Middle frontal gyrus (tissue), 1 donor: Measurements from ENCODE around the gene PLEKHA6.

Experiments used
- DNase-seq: peaks from one replicate; pipeline ENCODE4 v3.0.0-alpha.2; 2015; ENCODE audit warnings: low spot score; ENCODE audit errors: extremely low spot score

The PLEKHA6 gene

DNA sequence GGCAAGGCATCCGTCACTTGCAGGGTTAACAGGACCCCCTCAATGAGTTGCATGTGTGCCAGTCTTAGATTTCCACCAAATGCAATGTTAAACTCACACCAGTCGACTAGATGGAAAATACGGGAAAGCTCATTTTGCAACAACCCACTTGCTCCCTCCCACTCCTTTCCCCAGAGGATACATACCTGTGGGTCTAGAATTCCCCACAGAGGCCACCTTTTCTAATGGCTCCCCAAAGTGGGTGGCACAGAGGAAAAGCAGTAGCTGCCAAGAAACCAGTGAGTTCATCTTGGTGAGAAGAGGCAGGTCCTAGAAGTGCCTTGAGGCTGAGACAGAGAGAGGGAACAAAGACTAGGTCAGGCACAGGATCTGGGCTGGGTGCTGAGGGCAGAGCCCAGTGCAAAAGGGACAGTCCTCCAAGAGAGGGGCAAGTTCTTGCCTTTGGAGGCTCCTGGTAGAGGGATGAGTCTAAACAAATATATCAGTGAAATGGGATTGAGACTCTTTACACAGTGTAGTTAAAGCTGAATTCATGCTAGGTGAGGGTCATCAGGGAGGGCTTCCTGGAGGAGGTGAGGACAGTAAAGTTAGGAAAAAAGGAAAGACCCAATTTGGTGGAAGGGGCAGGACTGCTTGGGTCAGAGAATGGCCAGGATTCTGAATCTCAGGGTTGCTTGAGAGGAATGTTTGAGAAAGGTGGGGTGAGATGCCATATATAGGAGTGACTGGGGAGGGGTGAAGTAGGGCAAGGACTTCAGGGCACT is 167.0 kb downstream of the PLEKHA6 start:
- DNase-seq, result no peak

DNA sequence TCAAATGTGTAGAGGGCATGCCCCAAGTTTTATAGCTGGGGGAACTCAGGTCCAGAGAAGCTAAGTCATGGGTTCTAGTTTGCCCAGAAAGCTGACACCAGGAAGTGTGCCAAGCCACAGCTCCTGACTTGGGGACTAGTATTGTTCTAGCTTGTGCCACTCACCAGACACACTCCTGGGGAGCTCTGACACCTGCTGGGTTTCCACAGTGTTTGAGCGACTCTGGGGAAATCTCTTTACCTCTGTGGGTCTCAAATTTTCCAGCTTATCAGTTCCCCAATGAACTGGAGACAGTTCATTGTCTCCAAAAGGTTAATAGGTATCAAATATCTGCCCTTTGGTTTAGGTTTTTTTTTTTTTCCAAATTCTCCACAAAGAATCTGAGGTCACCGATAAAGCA is 167.7 kb downstream of the PLEKHA6 start:
- DNase-seq, result no peak

DNA sequence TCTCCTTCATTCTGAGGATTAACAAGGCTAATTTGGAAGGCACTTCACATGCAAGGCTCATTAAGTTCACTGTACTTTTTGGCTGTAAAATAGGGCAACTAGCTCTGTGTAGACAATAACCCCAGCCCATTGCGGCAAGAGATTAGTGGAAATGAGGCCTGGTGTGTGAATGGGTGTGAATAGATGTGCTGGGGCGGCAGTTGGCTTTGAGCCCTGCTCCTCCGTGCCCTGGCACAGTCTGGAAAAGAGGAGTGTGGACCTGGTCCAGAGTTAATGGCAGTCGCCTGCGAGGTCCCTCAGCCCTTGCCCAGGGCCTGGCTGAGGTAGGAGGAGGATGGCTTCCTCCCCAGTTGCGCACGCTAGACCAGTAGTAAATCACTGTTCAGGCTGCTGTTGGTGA is 168.3 kb downstream of the PLEKHA6 start:
- DNase-seq, result no peak

DNA sequence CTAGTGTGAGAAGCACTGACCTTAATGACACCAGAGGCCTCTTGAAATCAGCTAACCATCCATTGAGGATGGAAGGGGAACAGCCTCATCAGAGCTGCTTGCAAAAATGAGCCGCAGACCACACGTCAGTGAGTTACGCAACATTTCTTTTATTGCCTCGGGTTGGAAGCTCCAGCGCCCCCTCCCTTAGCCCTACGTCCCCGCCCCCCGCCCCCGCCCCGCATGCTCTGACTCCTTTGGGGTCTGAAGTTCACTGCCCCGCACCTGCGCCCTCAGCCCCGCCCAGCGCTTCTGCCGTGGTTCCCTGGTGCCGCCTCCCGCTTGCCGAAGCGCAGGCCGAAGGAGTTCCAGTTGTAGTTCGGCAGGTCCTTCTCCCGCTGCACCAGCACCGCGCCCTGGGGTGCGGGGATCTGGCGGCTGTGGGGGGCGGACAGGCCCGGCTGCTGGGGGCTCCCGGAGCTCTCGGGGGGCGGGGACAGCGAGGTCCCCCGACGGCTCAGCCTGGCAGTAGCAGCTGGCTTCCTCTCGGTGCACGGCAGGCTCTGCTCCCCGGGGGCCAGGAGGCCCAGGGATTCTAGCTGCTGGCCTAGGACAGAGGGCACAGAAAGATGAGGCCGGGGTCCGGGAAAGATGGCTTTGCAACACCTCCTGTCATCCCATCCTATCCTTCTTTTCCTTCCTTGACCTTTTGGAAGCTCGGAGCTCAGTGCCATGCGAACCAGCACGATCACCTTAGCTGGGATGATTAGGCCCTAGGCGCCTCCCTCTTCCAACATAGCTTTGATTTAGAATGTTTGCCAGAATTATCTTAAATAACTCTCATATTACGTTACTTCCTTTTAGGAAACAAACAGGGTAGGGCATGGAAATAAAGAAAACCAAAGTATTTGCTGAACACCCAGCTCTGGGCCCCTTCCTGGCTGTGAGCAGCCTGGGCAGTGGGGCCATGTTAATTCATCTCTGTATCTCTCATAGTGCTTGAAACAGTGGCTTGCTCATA is 169.2 kb downstream of the PLEKHA6 start:
- DNase-seq, result no peak

DNA sequence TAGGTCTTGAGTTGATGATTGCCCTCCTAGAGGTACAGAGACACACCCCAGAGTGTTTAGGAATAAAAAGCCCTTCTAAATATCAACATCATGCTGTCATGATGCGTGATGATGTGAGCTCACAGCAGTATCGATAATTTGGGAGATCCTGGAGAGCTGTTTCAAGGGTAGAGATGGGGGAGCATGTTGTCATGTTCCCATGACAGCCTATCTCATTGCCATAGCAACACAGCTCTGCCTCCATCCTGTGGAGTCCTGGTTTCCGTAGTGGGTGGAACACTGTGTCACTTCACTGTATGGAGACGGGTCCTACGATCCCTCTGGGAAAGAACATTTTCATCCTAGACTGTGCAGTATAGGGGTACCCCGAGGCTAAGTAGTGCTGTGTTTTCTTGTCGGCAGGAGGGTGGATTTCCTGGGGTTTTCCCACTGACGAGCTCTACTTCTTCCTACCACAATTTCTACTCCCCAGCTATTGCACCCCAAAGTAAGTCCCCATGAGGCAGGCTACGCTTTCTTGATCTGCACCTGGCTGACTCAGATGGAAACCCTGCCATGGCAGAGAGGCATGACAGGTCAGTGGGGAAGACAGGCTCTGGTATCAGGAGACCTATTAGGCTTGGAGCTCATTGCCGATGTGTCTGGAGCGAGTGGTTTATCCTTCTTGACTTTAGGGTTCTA is 170.6 kb downstream of the PLEKHA6 start:
- DNase-seq, result no peak

DNA sequence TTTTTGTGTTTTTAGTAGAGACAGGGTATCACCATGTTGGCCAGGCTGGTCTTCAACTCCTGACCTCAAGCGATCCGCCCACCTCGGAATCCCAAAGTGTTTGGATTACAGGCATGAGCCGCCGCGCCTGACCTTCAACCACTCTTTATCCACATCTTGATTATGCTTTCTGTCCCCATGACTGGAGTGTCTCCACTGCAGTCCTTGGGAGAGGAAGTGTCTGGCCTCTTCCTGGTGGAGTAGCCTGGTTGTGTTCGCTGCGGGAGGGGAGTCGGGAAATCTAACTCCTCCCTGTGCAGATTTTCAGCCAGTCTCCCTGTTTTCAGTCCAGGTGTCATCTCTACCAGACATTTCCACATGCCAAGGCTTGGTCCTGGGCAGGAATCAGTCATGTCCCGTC is 173.1 kb downstream of the PLEKHA6 start:
- DNase-seq, result no peak

DNA sequence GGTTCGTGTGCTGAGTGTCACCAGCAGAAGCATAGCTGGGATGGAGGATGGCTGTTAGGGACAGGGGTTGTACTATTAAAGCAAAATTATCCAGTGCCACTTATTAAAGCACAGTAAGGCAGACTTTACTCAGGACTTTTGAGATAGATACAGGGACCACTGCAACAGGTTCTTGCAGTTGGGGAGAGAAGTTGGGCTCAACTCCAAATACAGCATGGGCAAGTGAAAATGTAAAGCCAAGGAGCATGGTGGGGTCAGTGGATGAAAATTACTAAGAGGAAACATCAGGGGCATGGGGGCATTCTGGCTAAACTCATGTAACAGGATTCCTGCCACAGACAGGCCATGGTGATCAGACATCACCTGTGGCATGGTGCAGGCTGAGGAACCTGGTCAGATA is 178.6 kb downstream of the PLEKHA6 start:
- no peak for DNase-seq

DNA sequence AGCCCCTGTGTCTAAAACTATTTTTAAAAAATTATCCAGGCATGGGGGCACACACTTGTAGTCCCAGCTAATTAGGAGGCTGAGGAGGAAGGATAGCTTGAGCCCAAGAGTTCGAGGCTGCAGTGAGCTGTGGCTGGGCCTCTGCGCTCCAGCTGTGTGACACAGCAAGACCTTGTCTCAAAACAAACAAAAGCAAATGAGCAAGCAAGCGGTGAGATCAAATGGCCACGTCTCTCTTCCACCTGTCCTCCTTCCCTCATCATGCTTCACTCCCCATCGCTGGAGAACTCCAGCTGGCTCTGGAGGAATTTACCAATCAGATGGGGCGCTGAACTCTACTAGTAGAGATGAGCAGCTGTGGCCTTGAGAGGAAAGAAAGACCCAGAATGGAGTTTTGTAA is 179.6 kb downstream of the PLEKHA6 start:
- no peak for DNase-seq

DNA sequence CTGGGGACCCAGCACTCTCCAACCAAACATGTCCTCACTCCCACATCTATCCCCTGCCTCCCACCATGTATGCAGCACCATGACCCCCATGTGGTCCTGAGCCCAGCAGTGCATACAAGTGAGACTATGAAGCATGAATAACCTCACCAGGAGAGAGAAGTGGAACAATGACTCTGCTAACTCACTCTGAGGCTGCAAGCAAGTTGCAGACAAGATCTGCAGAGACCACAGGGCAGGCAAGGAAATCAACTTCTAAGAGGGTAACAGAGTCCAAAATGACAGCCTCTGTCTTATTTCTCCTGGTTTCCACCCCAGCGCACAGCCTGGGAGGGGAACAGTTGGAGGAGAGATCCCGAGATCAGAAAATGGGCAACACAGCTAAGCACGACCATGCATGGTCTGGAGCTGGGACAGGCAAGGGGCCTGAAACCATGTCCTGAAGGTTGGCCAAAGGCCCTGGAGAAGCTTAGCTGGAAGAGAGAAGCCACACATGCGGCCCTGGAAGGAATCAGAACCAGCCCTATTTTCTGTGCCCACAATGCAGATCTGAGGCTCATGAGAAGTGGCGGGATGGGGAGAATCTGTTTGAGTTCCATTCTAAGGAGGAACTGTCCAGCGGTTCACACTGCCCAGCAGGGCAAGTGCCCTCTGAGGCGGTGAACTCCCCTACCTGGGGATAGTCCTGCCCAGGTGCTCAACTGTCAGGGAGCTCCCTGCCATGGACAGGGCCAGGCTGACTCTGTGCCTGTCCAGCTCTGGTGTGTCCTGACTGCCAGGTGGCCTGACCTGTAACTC is 181.0 kb downstream of the PLEKHA6 start:
- DNase-seq, result no peak

DNA sequence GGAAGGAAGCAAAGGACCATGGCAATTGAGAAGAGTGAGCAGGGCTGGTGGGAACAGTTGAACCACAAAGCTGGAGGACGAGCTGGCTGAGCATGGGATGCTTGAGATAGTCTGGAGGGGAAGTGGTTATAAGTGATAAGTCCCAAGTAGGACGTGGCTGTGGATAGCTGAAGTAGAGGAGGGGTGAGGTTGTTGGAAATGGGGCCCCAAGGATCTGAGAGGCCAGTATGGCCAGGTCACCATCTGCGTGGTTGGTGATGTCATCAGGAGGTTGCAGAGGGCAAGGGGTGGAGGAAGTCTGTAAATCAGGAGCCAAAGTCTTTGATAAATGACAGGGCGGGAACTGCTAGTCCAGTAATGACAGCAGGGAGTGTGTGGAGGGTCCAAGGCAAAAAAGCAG is 182.6 kb downstream of the PLEKHA6 start:
- DNase-seq, result no peak

DNA sequence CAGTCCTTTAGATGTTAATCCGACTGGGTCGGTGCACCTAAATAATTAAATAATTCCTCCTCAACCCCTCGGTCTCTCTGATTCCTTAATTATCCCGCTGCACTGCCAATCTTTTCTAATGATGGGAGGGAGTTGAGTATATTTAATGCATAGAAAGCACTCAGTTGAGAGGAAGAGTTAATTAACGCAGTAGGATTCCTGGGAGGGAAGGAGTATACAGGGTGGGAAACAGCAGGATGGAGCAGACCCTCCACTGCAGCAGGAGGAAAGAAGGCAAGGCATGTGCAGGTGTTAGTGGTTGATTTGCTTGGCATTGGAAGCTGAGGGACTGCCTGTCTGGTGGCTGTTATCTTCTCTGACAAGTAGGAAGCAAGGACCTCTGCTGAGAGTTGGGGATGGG is 183.7 kb downstream of the PLEKHA6 start:
- no peak for DNase-seq

DNA sequence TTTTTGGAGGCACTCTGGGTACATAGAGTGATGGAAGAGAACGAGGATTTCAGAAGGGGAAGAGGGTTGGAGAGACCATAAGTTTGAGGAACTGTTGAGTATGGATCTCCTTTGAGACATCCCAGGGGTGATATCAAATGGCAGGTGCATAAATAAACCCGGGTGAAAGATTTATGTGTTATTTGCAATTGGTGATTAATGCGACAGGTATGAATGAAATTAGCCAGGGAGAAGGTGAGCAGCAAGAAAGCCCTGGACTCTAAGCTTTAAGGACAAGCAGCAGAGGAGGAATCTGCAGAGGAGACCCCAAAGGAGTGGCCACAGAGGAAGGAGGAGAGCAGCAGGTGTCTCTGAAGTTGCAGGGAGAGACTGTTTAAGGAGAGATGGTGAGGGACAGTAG is 184.8 kb downstream of the PLEKHA6 start:
- DNase-seq, result no peak

DNA sequence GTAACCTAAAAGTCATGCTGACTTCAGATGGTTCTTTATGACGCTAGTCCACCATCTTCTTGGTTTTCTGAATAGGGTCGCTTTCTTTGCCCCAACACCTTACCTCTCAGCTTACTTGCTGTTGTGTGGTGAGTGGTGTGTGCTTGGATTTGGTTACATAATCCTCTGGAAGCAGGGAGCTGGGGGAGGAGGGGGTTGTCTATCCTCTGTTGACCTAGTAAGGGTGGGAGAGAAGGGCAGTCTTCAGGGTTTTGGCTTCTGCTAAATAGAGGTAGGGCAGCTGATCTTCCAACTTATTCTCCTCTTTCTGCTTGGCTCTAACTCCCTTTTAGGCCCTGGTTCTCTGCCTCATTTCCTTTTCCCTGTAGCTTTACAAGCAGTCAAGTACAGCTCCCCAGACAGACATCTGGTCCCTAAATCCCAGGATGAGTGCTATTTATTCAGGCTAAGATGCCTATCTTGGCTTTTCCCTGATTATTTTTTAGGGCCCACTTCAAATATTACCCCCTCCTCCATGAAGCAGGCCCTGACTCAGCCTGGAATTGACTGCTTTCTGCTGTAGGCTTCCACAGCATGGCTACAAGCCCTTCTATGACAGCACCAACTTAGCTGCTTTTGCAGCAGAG is 187.2 kb downstream of the PLEKHA6 start:
- DNase-seq, result no peak

DNA sequence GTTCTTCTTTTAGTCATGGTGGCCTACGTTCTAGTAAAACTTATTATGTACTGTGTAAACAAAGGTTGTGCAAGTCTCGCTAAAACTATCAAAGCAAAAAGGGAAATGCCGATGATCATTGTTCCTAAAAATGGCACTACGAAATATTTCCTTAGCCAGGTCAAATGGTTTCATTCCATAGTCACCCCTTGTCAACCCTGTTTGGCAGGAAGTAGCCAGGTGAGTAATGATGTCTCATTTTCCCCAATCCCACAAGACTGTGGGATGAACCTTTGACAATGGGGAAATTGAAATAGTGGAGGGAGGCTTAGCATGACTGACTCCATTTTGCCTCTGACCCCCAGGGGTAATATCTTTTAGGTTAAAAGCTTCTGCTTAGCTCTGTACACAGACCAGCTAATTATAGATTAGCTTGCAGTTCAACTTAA is 188.0 kb downstream of the PLEKHA6 start:
- DNase-seq, result no peak

DNA sequence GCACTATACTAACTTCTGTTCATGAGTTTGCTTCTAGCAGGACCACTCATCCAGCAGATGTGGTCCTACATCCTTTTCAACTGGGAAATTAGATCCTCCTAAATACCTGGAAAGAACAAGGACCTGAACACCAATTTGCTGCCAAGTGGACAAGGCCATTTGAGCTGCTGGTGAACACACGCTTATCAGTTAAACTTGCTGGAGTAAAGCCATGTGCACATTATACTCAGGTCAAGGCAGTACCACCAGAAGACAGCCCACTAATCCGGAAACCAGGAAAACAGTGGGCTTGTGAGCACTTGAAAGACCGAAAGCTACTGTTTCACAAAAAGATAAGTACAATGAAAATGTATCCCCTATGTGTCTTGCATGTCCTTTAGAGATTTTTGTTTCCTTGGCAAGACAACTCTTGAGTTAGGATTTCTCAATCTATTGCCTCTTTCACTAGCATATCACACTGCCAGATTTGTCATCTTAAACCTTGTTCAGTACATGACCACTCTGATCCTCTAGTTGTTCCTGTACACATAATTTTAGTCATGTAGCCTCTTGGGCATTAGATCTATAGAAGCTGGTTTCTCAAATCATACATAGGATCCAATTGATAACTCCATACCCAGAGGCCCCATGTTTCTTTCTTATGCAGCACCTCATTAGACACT is 189.1 kb downstream of the PLEKHA6 start:
- no peak for DNase-seq

DNA sequence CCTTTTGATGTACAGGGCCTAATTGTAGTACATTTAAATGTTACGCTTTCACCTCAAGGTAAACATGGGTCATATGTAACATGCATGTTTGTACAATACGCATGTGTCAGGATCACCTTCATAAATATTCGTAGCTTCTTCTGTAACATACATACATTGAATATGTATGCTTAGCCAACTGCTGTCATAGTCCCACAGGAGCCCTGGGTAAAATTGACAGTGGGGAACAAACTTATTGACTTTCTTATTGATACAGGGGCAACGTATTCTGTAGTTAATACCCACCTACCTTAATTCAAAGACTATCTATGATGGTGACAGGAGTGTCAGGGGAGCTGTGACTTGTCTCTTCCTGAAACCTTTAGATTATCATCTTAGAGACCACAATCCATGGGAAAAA is 189.9 kb downstream of the PLEKHA6 start:
- no peak for DNase-seq
